ENCODE measurements around the gene GFPT2.

GFPT2 gene

DNA sequence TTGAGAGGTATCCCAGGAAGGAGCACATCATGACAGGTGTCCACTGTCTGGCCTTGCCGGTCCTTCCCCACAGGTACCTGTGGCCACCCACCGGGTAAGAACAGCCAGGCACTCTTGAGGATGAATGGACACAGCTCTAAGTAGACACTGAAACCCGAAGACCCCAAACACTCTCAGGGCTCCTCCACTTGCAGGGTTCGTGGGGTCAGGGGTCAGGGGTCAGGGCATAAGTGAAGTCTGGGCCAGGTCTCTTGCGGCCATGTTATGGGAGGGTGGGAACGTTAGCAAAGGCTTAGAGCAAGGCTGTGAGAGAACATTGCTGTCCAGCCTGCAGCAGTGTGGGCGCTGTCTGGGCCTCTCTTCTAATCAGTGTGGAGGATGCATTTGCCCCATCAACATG lies 101.2 kb downstream of the GFPT2 start:
- Histone ChIP-seq H3K27me3 (replicated peaks; ENCODE audit: control insufficient read depth, insufficient read depth, low read length, poor library complexity, severe bottlenecking) (no peaks in the 10 kb centered on the region), H3K4me1 (ENCODE audit: control insufficient read depth, insufficient read depth, low read length, poor library complexity, severe bottlenecking) (no peaks in the 10 kb centered on the region), H3K36me3 (ENCODE audit: control insufficient read depth, insufficient read depth, low read length) (peaks cover 45% of the 10 kb centered on the region), H3K4me3 (ENCODE audit: insufficient read depth, low read depth, low read length, poor library complexity, severe bottlenecking) (no peak overlapping the region), H3K9me3 (ENCODE audit: control insufficient read depth, low read length) (peaks cover 21% of the 10 kb centered on the region), H3K27ac (ENCODE audit: insufficient read depth, low read length, poor library complexity, severe bottlenecking) (no peak overlapping the region)
- DNase-seq, result no peak

DNA sequence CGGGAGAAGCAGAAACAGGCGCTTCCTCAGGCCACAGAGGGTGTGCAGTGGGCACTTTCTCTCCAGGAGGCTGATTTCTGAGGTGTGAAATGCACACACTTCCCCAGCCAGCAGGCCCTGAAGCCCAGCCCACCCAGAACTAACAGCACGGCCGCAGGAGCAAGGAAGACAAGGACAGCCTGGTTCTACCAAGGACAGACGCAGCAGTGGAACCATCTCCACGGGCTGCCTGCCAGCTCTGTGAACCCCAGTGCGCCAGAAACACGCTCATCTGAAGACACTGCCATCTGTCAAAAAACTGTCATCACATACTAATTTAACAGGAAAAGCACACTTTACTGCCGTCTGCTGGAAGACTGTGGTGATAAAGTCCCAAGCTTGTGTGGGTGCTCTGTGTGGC lies 102.0 kb downstream of the GFPT2 start:
- H3K27ac ChIP-seq (ENCODE audit: insufficient read depth, low read length, poor library complexity, severe bottlenecking), result no peak overlapping the region
- no peaks in the 10 kb centered on the region for H3K4me1 ChIP-seq (ENCODE audit: control insufficient read depth, insufficient read depth, low read length, poor library complexity, severe bottlenecking)
- no peak for DNase-seq
- no peak overlapping the region for H3K4me3 ChIP-seq (ENCODE audit: insufficient read depth, low read depth, low read length, poor library complexity, severe bottlenecking)
- peaks cover 15% of the 10 kb centered on the region for H3K9me3 ChIP-seq (ENCODE audit: control insufficient read depth, low read length)
- H3K27me3 ChIP-seq (replicated peaks; ENCODE audit: control insufficient read depth, insufficient read depth, low read length, poor library complexity, severe bottlenecking), result no peaks in the 10 kb centered on the region
- H3K36me3 ChIP-seq (ENCODE audit: control insufficient read depth, insufficient read depth, low read length), result peaks cover 46% of the 10 kb centered on the region
